ENCODE measurements around the gene KRTAP10-10.
"Not testable (repeated sequence)": the region's sequence is repeated elsewhere in the genome, so short reads cannot be mapped to it uniquely, and the experiment has no call there.

The KRTAP10-10 gene

DNA sequence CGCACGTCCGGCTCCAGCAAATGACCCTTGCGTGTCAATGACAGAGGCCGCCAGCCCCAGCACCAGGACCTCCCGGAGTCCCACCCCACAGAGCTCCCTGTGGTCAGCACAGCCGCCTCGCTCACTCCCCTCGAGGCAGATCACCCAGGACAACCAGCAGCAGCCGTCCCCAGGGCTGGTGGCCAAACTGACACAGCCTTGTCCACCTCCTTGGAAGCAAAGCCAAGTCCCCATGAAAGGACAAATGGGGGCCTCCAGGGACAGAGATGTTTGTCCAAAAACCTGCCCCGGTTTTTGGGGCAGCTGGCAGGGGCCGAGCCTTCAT is 2.1 kb downstream of the KRTAP10-10 start:
- TF ChIP-seq POLR2AphosphoS5 (IDR thresholded peaks at IDR 0.05; ENCODE audit: low read depth, low read length) (no peak), POLR2A (IDR thresholded peaks at IDR 0.05; ENCODE audit: low read depth, low read length) (no peak), POU2F2 (IDR thresholded peaks at IDR 0.05; ENCODE audit: low read depth, low read length) (no peak), TAF1 (IDR thresholded peaks at IDR 0.05; ENCODE audit: low read depth, low read length) (no peak), SPI1 (IDR thresholded peaks at IDR 0.05; ENCODE audit: low read depth, low read length) (no peak), PAX5 (IDR thresholded peaks at IDR 0.05; ENCODE audit: insufficient read depth, low read length, severe bottlenecking) (no peak)

DNA sequence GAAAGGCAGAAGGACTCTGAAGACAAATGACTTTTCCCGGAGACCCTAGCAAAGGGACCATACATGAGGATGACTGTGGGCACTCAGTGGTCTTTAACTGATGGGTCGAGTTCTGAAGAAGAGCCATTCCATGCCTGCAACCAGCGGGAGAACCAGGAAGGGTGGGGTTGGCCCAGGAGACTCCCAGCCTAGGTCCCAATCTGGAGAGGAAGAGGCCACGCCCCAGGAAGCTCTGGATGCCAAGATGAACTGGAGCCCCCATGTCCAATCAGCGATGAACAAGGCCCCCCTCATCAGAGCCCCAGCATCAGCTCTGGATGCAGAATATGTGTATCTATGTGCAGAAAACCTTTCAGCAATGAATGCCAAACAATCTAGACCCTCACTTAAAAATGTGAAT is 3.6 kb downstream of the KRTAP10-10 start:
- FAIRE-seq: no peak
- TF ChIP-seq POU2F2 (IDR thresholded peaks at IDR 0.05; ENCODE audit: low read depth, low read length) (no peak), POLR2A (IDR thresholded peaks at IDR 0.05; ENCODE audit: low read depth, low read length) (no peak), SPI1 (IDR thresholded peaks at IDR 0.05; ENCODE audit: low read depth, low read length) (no peak), PAX5 (IDR thresholded peaks at IDR 0.05; ENCODE audit: insufficient read depth, low read length, severe bottlenecking) (no peak), POLR2AphosphoS5 (IDR thresholded peaks at IDR 0.05; ENCODE audit: low read depth, low read length) (no peak), TAF1 (IDR thresholded peaks at IDR 0.05; ENCODE audit: low read depth, low read length) (no peak)
- DNase-seq (ENCODE audit: insufficient read length, low spot score): no peak

More for the DNA sequence above, 2.1 kb downstream of the KRTAP10-10 start:
- DNase-seq (ENCODE audit: insufficient read length, low spot score) (no peak), FAIRE-seq (no peak)

DNA sequence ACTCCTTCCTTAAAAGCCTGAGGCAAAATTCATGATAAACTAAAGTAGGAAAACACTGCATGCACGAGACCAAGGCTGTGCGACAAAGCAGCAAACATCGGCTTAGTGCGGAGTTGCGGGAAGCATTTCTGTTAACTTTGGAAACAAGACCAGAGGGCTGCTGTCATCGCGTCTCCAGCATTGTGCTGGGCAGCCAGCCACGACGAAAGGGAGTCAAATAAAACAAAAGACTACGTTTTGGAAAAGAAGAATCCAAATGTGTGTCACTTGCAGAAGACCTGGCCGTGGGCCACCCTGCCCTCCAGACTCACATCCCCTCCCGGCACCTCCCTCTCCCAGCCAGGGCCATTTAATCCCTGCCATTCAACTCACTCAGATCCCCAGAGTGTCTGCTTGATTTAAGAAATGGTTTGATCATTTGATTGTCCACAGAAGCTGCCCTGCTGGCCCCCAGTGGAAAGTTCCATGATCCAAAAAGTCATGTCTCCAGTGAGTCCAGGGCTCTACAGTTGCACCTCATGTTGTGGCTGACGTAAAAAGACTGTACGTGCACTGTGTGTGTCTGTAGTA is 6.7 kb downstream of the KRTAP10-10 start:
- DNase-seq (ENCODE audit: insufficient read length, low spot score): no peak
- TF ChIP-seq SPI1 (IDR thresholded peaks at IDR 0.05; ENCODE audit: low read depth, low read length) (no peak), PAX5 (IDR thresholded peaks at IDR 0.05; ENCODE audit: insufficient read depth, low read length, severe bottlenecking) (no peak), TAF1 (IDR thresholded peaks at IDR 0.05; ENCODE audit: low read depth, low read length) (no peak), POLR2A (IDR thresholded peaks at IDR 0.05; ENCODE audit: low read depth, low read length) (no peak), POU2F2 (IDR thresholded peaks at IDR 0.05; ENCODE audit: low read depth, low read length) (no peak), POLR2AphosphoS5 (IDR thresholded peaks at IDR 0.05; ENCODE audit: low read depth, low read length) (no peak)
- FAIRE-seq: no peak

DNA sequence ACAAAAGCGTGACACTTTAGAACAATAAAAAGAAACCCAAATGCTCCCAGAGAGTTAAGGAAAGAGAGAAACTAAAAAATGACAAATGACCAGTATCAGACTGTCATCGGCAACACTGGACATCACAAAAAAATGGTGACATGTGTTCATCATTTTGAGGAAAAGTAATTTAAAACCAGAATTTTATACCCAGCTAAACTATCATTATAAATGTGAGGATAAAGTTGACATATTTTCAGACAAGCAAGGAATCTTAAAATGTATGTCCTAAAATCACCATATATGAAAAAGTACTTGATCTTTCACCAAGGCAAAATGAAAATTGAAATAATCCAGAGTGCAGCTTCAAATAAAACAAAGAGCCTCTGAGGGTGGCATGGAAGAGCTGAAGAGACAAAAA is 7.7 kb downstream of the KRTAP10-10 start:
- no peak for DNase-seq (ENCODE audit: insufficient read length, low spot score)
- no peak for TF ChIP-seq POLR2A (IDR thresholded peaks at IDR 0.05; ENCODE audit: low read depth, low read length)
- TF ChIP-seq TAF1 (IDR thresholded peaks at IDR 0.05; ENCODE audit: low read depth, low read length): no peak
- TF ChIP-seq POLR2AphosphoS5 (IDR thresholded peaks at IDR 0.05; ENCODE audit: low read depth, low read length): no peak
- no peak for TF ChIP-seq SPI1 (IDR thresholded peaks at IDR 0.05; ENCODE audit: low read depth, low read length)
- no peak for TF ChIP-seq PAX5 (IDR thresholded peaks at IDR 0.05; ENCODE audit: insufficient read depth, low read length, severe bottlenecking)
- no peak for TF ChIP-seq POU2F2 (IDR thresholded peaks at IDR 0.05; ENCODE audit: low read depth, low read length)
- no peak for FAIRE-seq

DNA sequence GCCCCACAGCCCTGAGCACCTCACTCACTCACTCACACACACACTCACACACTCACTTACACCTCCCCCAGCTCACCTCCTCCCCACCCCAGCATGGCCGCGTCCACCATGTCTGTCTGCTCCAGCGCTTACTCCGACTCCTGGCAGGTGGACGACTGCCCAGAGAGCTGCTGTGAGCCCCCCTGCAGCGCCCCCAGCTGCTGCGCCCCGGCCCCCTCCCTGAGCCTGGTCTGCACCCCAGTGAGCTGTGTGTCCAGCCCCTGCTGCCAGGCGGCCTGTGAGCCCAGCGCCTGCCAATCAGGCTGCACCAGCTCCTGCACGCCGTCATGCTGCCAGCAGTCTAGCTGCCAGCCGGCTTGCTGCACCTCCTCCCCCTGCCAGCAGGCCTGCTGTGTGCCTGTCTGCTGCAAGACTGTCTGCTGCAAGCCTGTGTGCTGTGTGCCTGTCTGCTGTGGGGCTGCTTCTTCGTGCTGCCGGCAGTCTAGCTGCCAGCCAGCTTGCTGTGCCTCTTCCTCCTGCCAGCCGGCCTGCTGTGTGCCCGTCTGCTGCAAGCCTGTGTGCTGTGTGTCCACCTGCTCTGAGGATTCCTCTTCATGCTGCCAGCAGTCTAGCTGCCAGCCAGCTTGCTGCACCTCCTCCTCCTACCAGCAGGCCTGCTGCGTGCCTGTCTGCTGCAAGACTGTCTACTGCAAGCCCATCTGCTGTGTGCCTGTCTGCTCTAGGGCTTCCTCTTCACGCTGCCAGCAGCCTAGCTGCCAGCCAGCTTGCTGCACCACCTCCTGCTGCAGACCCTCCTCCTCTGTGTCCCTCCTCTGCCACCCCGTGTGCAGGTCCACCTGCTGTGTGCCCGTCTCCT is 9.4 kb downstream of the KRTAP10-10 start, which contains the start of gene KRTAP10-11:
TSS of gene KRTAP10-11 (plus strand) at position 49 of the 856 bp plus-strand sequence. CDS start at position 94, 45 bp downstream.
- not testable (repeated sequence) for DNase-seq (ENCODE audit: insufficient read length, low spot score); FAIRE-seq

DNA sequence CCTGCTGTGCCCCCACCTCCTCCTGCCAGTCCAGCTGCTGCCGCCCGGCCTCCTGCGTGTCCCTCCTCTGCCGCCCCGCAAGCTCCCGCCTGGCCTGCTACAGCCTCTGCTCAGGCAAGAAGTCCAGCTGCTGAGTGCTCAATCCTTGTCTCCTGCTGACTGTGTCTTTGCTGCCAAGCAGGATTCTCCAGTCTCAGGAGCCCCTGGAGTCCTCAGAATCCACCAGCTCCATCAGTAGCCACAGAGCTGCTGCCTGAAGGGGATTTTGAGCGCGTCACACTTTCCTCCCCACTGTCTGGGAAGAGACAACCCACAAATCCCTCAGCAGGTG is 10.0 kb downstream of the KRTAP10-10 start:
- no peak for TF ChIP-seq SPI1 (IDR thresholded peaks at IDR 0.05; ENCODE audit: low read depth, low read length)
- FAIRE-seq (no peak), DNase-seq (ENCODE audit: insufficient read length, low spot score) (no peak)

DNA sequence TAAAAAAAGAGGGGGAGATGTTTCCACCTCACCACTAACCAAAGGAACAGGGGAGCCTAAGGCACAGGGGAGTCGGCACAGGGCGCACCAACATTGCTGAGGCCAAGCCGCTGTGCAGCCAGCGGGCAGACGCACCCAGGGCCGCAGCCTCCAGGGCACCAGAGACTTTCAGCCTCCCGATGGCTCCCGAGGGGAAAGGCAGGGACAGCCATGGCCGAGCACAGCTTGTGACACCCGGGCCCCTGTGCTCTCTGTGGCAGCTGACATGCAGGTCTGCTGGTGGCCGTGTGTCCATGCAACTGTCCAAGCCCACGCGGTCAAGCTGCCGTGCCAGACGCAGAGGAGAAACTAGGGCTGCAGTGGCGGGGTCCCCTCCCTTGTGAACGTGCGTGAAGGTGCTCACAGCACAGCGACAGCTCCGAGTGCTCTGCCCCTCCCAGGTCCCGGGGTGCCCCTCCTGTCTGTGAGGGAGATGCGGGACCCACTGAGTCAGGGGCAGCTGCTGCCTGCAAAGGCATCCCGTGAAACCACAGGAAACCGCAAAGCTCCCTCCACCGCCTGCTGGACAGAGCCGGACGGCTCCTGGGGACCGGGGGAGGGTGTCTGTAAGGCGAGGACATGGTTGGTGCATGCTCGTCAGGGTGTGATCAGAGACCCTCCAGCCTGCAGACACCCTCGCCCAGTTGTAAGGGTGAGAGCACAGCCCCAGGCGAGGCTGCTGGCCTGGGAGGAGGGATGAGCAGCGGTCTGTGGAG is 11.6 kb downstream of the KRTAP10-10 start:
- FAIRE-seq: no peak
- no peak for DNase-seq (ENCODE audit: insufficient read length, low spot score)
- TF ChIP-seq POU2F2 (IDR thresholded peaks at IDR 0.05; ENCODE audit: low read depth, low read length): no peak

DNA sequence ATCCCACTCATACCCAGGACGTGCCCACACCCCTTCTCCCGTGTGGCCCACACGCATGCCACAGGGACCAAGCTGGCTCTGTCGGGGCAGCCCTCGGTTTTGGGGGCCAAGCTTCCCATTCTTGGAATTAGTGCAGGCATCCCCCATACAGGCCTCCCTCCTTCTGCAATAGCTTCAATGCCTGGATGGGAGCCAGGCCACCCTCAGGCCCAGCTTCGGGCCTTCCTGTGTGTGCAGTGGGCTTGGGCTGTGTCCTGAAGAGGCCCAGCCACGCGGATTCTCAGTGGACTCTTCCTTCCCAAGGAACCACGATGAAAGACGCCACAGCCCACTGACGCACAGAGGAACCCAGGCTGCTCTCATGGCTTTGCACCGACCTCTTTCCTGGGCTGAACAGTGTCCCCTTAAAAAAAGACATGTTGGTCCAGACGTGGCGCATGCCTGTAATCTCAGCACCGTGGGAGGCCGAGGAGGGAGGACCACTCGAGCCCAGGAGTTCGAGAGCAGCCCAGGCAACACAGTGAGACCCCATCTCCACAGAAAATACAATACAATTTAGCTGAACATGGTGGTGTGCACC is 12.5 kb downstream of the KRTAP10-10 start:
- no peak for FAIRE-seq
- TF ChIP-seq POLR2AphosphoS5 (IDR thresholded peaks at IDR 0.05; ENCODE audit: low read depth, low read length) (no peak), SPI1 (IDR thresholded peaks at IDR 0.05; ENCODE audit: low read depth, low read length) (no peak), POU2F2 (IDR thresholded peaks at IDR 0.05; ENCODE audit: low read depth, low read length) (no peak), PAX5 (IDR thresholded peaks at IDR 0.05; ENCODE audit: insufficient read depth, low read length, severe bottlenecking) (no peak), TAF1 (IDR thresholded peaks at IDR 0.05; ENCODE audit: low read depth, low read length) (no peak), POLR2A (IDR thresholded peaks at IDR 0.05; ENCODE audit: low read depth, low read length) (no peak)
- DNase-seq (ENCODE audit: insufficient read length, low spot score): no peak

DNA sequence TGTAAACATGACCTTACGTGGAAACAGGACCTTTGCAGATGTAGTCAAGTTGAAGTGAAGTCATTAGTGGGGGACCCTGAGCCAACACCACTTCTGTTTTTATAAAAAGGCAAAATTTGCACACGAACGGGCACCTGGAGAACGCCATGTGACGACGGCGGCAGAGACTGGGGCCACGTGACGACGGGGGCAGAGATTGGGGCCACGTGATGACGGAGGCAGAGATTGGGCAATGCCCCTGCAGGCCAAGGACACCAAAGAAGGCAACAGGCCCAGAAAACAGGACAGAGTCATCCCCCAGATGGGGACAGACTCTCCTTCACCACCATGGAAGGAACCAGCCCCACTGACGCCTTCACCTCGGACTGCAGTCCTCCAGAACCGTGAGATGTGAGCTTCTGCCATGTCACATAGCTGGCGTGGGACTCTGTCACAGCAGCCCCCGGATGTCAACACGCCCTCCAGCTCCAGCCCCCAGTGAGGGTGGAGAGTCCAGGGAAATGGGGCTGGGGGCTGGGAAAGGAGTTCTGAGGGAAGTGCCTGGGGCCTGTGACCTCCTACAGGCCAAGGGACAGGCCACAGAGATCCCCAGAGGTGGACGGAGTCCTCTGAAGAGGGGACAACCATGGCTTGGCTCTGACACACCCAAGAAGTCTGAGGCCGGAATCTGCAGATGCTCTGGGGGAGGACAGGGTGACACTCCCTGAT is 13.3 kb downstream of the KRTAP10-10 start:
- DNase-seq (ENCODE audit: insufficient read length, low spot score) (no peak), FAIRE-seq (no peak)
- TF ChIP-seq TAF1 (IDR thresholded peaks at IDR 0.05; ENCODE audit: low read depth, low read length) (no peak), POLR2A (IDR thresholded peaks at IDR 0.05; ENCODE audit: low read depth, low read length) (no peak), POLR2AphosphoS5 (IDR thresholded peaks at IDR 0.05; ENCODE audit: low read depth, low read length) (no peak), POU2F2 (IDR thresholded peaks at IDR 0.05; ENCODE audit: low read depth, low read length) (no peak), PAX5 (IDR thresholded peaks at IDR 0.05; ENCODE audit: insufficient read depth, low read length, severe bottlenecking) (no peak), SPI1 (IDR thresholded peaks at IDR 0.05; ENCODE audit: low read depth, low read length) (no peak)
